Astrocyte of the hippocampus (primary cell): ENCODE data around the gene TRAPPC11.
"Not testable (repeated sequence)": the region's sequence is repeated elsewhere in the genome, so short reads cannot be mapped to it uniquely, and the experiment has no call there.

Experiments used
- DNase-seq: peaks from one replicate; pipeline ENCODE4 v3.0.0; 2011; ENCODE audit warnings: low read depth, low spot score

The TRAPPC11 gene

GRCh38 chr4:183721207-183722081, 62.4 kb downstream of the TRAPPC11 start:
- peak; percentile 58 for DNase-seq

- peak; percentile 78 for DNase-seq
These were observed 63.9 kb downstream of the TRAPPC11 start for GRCh38 chr4:183722731-183723560.

GRCh38 chr4:183723561-183724228, 64.6 kb downstream of the TRAPPC11 start:
- no peak for DNase-seq

- DNase-seq: not testable (repeated sequence)
These were observed 66.5 kb downstream of the TRAPPC11 start for GRCh38 chr4:183725585-183725984.

- DNase-seq: no peak
These were observed 68.4 kb downstream of the TRAPPC11 start for GRCh38 chr4:183727482-183727881.

- DNase-seq: no peak
These were observed 69.4 kb downstream of the TRAPPC11 start for GRCh38 chr4:183728223-183729068.

GRCh38 chr4:183729069-183729406, 69.9 kb downstream of the TRAPPC11 start:
- no peak for DNase-seq

- DNase-seq: peak; percentile 67
These were observed 70.6 kb downstream of the TRAPPC11 start for GRCh38 chr4:183729430-183730328.

GRCh38 chr4:183732296-183732695, 73.2 kb downstream of the TRAPPC11 start:
- no peak for DNase-seq

GRCh38 chr4:183733181-183733580, 74.1 kb downstream of the TRAPPC11 start:
- no peak for DNase-seq

GRCh38 chr4:183738081-183738673, 79.1 kb downstream of the TRAPPC11 start:
- no peak for DNase-seq

GRCh38 chr4:183738961-183739360, 79.9 kb downstream of the TRAPPC11 start:
- DNase-seq: no peak

GRCh38 chr4:183746305-183747229, 87.5 kb downstream of the TRAPPC11 start:
- DNase-seq: peak; percentile 41

- DNase-seq: no peak
These were observed 88.3 kb downstream of the TRAPPC11 start for GRCh38 chr4:183747380-183747779.

- peak; percentile 54 for DNase-seq
These were observed 89.0 kb downstream of the TRAPPC11 start for GRCh38 chr4:183747931-183748670.

- no peak for DNase-seq
These were observed 92.0 kb downstream of the TRAPPC11 start for GRCh38 chr4:183751106-183751505.

- DNase-seq: peak; percentile 25
These were observed 96.5 kb downstream of the TRAPPC11 start for GRCh38 chr4:183755596-183755995.

- DNase-seq: peak; percentile 78
These were observed 98.0 kb downstream of the TRAPPC11 start for GRCh38 chr4:183757060-183757459.
